ENCODE data around the gene FGFBP3.
A peak's percentile ranks its signal among the peaks of the same experiment; 100 is the strongest.

The FGFBP3 gene

DNA sequence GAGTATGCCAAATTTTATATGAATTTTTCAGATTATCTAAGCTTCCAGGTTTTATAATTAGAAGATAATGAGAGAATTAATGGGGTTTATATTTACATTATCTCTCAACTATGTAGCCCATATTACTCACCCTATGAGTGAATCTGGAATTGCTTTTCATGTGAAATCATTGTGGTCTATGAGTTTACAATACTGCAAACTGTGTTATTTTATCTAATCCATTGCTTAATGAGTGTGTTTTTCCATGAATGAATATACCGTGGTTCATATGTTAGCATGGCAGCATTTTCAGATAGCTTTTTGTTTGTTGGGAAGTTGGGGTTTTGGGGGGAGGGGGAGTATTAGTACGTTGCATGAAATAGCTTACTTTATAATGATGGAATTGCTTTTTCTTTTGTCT is 44.5 kb downstream of the FGFBP3 start:
- TF ChIP-seq, protein P1, sequence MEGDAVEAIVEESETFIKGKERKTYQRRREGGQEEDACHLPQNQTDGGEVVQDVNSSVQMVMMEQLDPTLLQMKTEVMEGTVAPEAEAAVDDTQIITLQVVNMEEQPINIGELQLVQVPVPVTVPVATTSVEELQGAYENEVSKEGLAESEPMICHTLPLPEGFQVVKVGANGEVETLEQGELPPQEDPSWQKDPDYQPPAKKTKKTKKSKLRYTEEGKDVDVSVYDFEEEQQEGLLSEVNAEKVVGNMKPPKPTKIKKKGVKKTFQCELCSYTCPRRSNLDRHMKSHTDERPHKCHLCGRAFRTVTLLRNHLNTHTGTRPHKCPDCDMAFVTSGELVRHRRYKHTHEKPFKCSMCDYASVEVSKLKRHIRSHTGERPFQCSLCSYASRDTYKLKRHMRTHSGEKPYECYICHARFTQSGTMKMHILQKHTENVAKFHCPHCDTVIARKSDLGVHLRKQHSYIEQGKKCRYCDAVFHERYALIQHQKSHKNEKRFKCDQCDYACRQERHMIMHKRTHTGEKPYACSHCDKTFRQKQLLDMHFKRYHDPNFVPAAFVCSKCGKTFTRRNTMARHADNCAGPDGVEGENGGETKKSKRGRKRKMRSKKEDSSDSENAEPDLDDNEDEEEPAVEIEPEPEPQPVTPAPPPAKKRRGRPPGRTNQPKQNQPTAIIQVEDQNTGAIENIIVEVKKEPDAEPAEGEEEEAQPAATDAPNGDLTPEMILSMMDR (conservative IDR thresholded peaks at IDR 0.05; ENCODE audit: low read depth) = no peak
- ChIA-PET CTCF (no interaction called here), POLR2A (ENCODE audit: low non-redundant PET) (no interaction called here)
- no peak for DNase-seq (ENCODE audit: low spot score)
- H3K27ac ChIP-seq = no peak overlapping the region

DNA sequence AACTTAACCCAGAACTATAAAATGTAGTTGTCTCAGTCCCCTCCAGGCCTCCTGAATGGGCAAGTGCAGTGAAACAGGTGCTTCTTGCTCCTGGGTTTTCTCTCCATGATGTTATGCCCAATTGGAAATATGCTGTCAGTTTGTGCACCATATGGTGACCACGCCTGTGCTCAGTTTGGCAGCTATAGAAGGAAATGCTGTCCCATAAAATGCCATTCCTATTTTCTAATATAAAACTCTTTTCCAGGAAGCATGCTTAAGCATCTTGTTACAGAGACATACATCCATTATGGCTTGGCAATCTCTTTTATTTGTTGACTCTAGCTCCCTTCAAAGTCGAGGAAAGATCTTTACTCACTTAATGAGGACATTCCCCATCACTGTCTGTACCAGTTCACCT is 45.2 kb downstream of the FGFBP3 start:
- TF ChIP-seq, protein P1 (conservative IDR thresholded peaks at IDR 0.05; ENCODE audit: low read depth) = no peak
- ChIA-PET CTCF (no interaction called here), POLR2A (ENCODE audit: low non-redundant PET) (no interaction called here)
- no peak overlapping the region for H3K27ac ChIP-seq
- DNase-seq (ENCODE audit: low spot score) = no peak

DNA sequence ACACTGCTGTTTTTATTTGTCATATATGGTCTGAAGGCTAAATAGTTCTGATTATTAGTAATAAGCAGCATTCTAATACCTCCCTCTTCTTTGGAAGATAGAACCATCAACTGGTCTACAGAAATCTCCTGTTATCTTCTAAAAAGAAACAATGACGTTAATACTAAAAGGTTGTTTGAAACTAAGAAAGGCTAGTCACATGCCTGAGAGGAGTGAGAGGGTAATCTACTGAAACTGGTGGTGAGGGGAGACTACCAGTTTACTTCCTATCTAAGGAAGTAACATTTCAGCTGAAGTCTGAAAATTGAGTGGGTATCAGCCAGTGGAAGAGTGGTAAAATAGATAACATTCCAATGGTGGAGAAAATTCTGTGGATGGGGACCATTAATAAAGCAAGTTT is 48.4 kb downstream of the FGFBP3 start:
- POLR2A ChIA-PET (ENCODE audit: low non-redundant PET) = no interaction called here
- CTCF ChIA-PET = no interaction called here
- no peak overlapping the region for H3K27ac ChIP-seq

DNA sequence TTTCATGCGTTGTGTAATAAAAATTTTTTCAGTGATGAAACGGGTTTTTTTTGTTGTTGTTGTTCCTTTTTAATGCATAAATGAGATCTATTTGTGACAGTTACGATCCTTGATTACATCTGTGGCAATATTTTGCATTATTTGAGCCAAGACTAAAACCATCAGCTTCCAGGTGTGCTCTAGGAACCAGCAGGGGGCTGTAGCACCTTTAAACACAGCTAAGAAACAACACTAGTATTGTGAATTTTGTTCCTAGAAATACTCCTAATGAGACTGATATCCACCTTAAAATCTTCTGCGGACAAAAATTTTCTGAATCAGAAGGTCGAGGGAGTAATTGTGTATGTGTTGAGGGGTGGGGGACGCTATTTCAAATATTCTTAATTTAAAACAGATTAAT is 52.6 kb downstream of the FGFBP3 start:
- POLR2A ChIA-PET (ENCODE audit: low non-redundant PET) = no interaction called here
- H3K27ac ChIP-seq = no peak overlapping the region
- CTCF ChIA-PET = interaction anchor here (0.6 to 1.4 kb wide), 7 partner anchors 13 to 66 kb away, joined by 3 to 7 read pairs (median 3); no protein-coding TSS in a partner anchor
- DNase-seq (ENCODE audit: low spot score) = no peak
- TF ChIP-seq, protein P1 (conservative IDR thresholded peaks at IDR 0.05; ENCODE audit: low read depth) = peak; percentile 39

More for the DNA sequence above, 48.4 kb downstream of the FGFBP3 start:
- DNase-seq (ENCODE audit: low spot score) = no peak
- TF ChIP-seq, protein P1 (conservative IDR thresholded peaks at IDR 0.05; ENCODE audit: low read depth) = no peak

All from RWPE1 (cell line).